HepG2 (cell line): ENCODE results near the gene CTDNEP1. TPM values are rescaled to one million over a fixed set of nuclear protein-coding genes. Genes with fewer than 3 reads are reported as not detected.

ENCODE experiments used
- ASH2L ChIP-seq: fragments of 300-600, 200-600 bp; sonication (generic); IDR thresholded peaks from 2 replicates; pipeline ENCODE4 v1.7.0; 2017; ENCODE audit warnings: low read depth, mild to moderate bottlenecking, moderate library complexity, mixed read lengths, low read length; ENCODE audit not compliant: insufficient read length
- CEBPG ChIP-seq: IDR thresholded peaks from 2 replicates; pipeline ENCODE4 v1.6.1; 2016
- ELF4 ChIP-seq: sonication (generic); formaldehyde crosslinking; IDR thresholded peaks from 2 replicates; pipeline ENCODE4 v1.5.0; 2020; ENCODE audit warnings: missing genetic modification reagents, mild to moderate bottlenecking, moderate library complexity, borderline replicate concordance
- HNRNPK ChIP-seq: fragments of 200-400 bp; formaldehyde crosslinking; IDR thresholded peaks from 2 replicates; pipeline ENCODE4 v1.6.1; 2018; ENCODE audit warnings: low read length, low read depth, moderate library complexity, mild to moderate bottlenecking; ENCODE audit not compliant: poor library complexity, severe bottlenecking
- LCORL ChIP-seq, 2 experiments: fragments of 450-650 bp in 1 of 2; sonication (generic) in 1 of 2; formaldehyde crosslinking in 1 of 2; IDR thresholded peaks; 2 replicates each; pipeline versions ENCODE4 v1.5.0 to v1.6.1; 2017 to 2020; ENCODE audit warnings: antibody characterized with exemption in 1 of 2, missing genetic modification reagents in 1 of 2
- RAD21 ChIP-seq: fragments of 450-650 bp; formaldehyde crosslinking; IDR thresholded peaks from 2 replicates; pipeline ENCODE4 v1.5.0; 2020; ENCODE audit warnings: mild to moderate bottlenecking
- SMC3 ChIP-seq: IDR thresholded peaks from 2 replicates; pipeline ENCODE4 v1.6.1; 2011; ENCODE audit warnings: low read length, improper control_type of control experiment
- SOX13 ChIP-seq, 3 experiments: fragments of 450-650 bp in 1 of 3; sonication (generic) in 1 of 3; formaldehyde crosslinking in 1 of 3; IDR thresholded peaks in 2 of 3; conservative IDR thresholded peaks in 1 of 3; 2 replicates each; pipeline versions ENCODE4 v1.5.0 to v1.6.1; 2016 to 2020; ENCODE audit warnings: antibody characterized with exemption in 1 of 3, mild to moderate bottlenecking in 1 of 3, missing compliant biosample characterization in 1 of 3, missing genetic modification reagents in 1 of 3, moderate library complexity in 1 of 3
- SSRP1 ChIP-seq: IDR thresholded peaks from 2 replicates; pipeline ENCODE4 v1.6.1; 2016; ENCODE audit warnings: control low read depth
- XBP1 ChIP-seq: sonication (generic); formaldehyde crosslinking; IDR thresholded peaks from 2 replicates; pipeline ENCODE4 v1.5.0; 2020; ENCODE audit warnings: missing genetic modification reagents
- YY1 ChIP-seq: IDR thresholded peaks from 2 replicates; pipeline ENCODE4 v1.6.1; 2011; ENCODE audit warnings: low read length, low read depth, moderate library complexity, mild to moderate bottlenecking; ENCODE audit not compliant: insufficient read depth, insufficient replicate concordance
- ZEB1 ChIP-seq: IDR thresholded peaks from 2 replicates; pipeline ENCODE4 v1.6.1; 2012; ENCODE audit warnings: mild to moderate bottlenecking, low read depth, inconsistent platforms; ENCODE audit not compliant: insufficient replicate concordance
- ZMAT3 ChIP-seq: sonication (generic); formaldehyde crosslinking; conservative IDR thresholded peaks from 2 replicates; pipeline ENCODE4 v1.7.0; 2021; ENCODE audit warnings: missing genetic modification reagents
- ZNF292 ChIP-seq: sonication (generic); formaldehyde crosslinking; IDR thresholded peaks from 2 replicates; pipeline ENCODE4 v1.8.1; 2022; ENCODE audit warnings: mild to moderate bottlenecking, low read depth, missing genetic modification reagents, borderline replicate concordance
- ZNF382 ChIP-seq: sonication (generic); formaldehyde crosslinking; IDR thresholded peaks from 2 replicates; pipeline ENCODE4 v1.5.0; 2020; ENCODE audit warnings: missing genetic modification reagents, mild to moderate bottlenecking, borderline replicate concordance
- ZNF616 ChIP-seq: sonication (generic); formaldehyde crosslinking; IDR thresholded peaks from 2 replicates; pipeline ENCODE4 v1.5.0; 2020; ENCODE audit warnings: low read depth, mild to moderate bottlenecking, missing genetic modification reagents
- ZNF746 ChIP-seq: sonication (generic); formaldehyde crosslinking; IDR thresholded peaks from 2 replicates; pipeline ENCODE4 v1.8.0; 2022; ENCODE audit warnings: mild to moderate bottlenecking, missing genetic modification reagents
- polyA plus RNA-seq, 8 experiments: library from polyadenylated mRNA; depleted of rRNA in 3 of 8; stranded (reverse) in 7 of 8; unstranded in 1 of 8; fragments of >200 nt; fragmentation: Illumina TruSeq in 4 of 8; extraction: Trizol in 4 of 8; gene quantifications; 2 replicates each; pipeline versions ENCODE4 v1.2.1 to v1.2.3, GENCODE V29; 2011 to 2016; ENCODE audit warnings: low read depth in 4 of 8, missing spikeins in 1 of 8, mixed read lengths in 1 of 8; ENCODE audit not compliant: insufficient read depth in 1 of 8
- total RNA-seq, 5 experiments: library from RNA; depleted of rRNA; stranded (reverse); fragments of >200 nt; fragmentation: Illumina TruSeq; extraction: Trizol; gene quantifications; 2 replicates each; pipeline ENCODE4 v1.2.3, GENCODE V29; 2016; ENCODE audit warnings: low read depth in 1 of 5
- TF ChIP-seq, protein P1 (sequence below): sonication (generic); formaldehyde crosslinking; IDR thresholded peaks from 2 replicates; pipeline ENCODE4 v1.5.1; 2020; ENCODE audit warnings: missing genetic modification reagents, mild to moderate bottlenecking, borderline replicate concordance
- TF ChIP-seq, protein P2 (sequence below): sonication (generic); formaldehyde crosslinking; IDR thresholded peaks from 2 replicates; pipeline ENCODE4 v1.5.0; 2020; ENCODE audit warnings: mild to moderate bottlenecking, missing genetic modification reagents, moderate library complexity
- TF ChIP-seq, protein P3 (sequence below): sonication (generic); formaldehyde crosslinking; conservative IDR thresholded peaks from 2 replicates; pipeline ENCODE4 v1.8.1; 2023; ENCODE audit warnings: missing genetic modification reagents
- TF ChIP-seq, protein P4 (sequence below): IDR thresholded peaks from 2 replicates; pipeline ENCODE4 v1.6.1; 2016; ENCODE audit warnings: low read depth, control low read depth
- TF ChIP-seq, protein P5 (sequence below): IDR thresholded peaks from 2 replicates; pipeline ENCODE4 v1.6.1; 2018; ENCODE audit warnings: missing genetic modification reagents, mild to moderate bottlenecking, missing compliant biosample characterization

Gene CTDNEP1
- total and polyA plus RNA-seq, 2 of the 13 experiments (the other 11 are each of a cell fraction or from before 2014, with no cell fraction given): 19.8 to 118 TPM

DNA sequence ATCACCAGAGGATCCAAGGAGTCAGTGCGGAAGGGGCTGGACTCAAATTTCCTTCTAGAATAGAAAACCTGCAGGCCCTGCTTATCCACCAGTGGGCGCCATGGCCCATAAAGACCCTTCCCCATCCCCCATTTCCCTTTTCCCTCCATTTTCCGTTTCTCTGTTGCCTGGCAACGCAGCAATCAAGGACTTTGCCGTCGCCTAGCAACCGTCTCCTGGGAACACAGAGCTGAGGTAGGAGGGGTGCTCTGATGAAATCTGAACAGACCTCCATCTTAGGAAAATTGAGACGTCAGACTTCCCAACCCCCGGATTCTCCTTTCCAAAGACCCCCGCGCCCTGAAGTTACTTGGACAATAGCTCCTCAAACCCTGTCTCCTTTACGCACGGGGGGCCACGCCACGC, 37.6 kb downstream of the CTDNEP1 start (continued):
- TF ChIP-seq SOX13 (IDR thresholded peaks at IDR 0.05): no peak
- TF ChIP-seq SOX13 (CRISPR knock-in tag; conservative IDR thresholded peaks at IDR 0.05 in 1 of 2, IDR thresholded peaks at IDR 0.05 in 1 of 2): no peak
- TF ChIP-seq SSRP1 (CRISPR knock-in tag): no peak
- TF ChIP-seq, protein P1, sequence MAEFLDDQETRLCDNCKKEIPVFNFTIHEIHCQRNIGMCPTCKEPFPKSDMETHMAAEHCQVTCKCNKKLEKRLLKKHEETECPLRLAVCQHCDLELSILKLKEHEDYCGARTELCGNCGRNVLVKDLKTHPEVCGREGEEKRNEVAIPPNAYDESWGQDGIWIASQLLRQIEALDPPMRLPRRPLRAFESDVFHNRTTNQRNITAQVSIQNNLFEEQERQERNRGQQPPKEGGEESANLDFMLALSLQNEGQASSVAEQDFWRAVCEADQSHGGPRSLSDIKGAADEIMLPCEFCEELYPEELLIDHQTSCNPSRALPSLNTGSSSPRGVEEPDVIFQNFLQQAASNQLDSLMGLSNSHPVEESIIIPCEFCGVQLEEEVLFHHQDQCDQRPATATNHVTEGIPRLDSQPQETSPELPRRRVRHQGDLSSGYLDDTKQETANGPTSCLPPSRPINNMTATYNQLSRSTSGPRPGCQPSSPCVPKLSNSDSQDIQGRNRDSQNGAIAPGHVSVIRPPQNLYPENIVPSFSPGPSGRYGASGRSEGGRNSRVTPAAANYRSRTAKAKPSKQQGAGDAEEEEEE (CRISPR knock-in tag): no peak
- no peak for TF ChIP-seq XBP1
- peak; percentile 48 for TF ChIP-seq YY1
- no peak for TF ChIP-seq LCORL (IDR thresholded peaks at IDR 0.05)
- TF ChIP-seq LCORL (CRISPR knock-in tag; IDR thresholded peaks at IDR 0.05): peak; percentile 25; the same call in 1 of the 2 replicates
- TF ChIP-seq ZNF382 (CRISPR knock-in tag): no peak
- TF ChIP-seq ZEB1: peak; percentile 26
- TF ChIP-seq ELF4 (CRISPR knock-in tag): no peak
- no peak for TF ChIP-seq ZNF292 (CRISPR knock-in tag)
- TF ChIP-seq, protein P2, sequence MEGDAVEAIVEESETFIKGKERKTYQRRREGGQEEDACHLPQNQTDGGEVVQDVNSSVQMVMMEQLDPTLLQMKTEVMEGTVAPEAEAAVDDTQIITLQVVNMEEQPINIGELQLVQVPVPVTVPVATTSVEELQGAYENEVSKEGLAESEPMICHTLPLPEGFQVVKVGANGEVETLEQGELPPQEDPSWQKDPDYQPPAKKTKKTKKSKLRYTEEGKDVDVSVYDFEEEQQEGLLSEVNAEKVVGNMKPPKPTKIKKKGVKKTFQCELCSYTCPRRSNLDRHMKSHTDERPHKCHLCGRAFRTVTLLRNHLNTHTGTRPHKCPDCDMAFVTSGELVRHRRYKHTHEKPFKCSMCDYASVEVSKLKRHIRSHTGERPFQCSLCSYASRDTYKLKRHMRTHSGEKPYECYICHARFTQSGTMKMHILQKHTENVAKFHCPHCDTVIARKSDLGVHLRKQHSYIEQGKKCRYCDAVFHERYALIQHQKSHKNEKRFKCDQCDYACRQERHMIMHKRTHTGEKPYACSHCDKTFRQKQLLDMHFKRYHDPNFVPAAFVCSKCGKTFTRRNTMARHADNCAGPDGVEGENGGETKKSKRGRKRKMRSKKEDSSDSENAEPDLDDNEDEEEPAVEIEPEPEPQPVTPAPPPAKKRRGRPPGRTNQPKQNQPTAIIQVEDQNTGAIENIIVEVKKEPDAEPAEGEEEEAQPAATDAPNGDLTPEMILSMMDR (CRISPR knock-in tag): peak; percentile 55
- TF ChIP-seq, protein P3, sequence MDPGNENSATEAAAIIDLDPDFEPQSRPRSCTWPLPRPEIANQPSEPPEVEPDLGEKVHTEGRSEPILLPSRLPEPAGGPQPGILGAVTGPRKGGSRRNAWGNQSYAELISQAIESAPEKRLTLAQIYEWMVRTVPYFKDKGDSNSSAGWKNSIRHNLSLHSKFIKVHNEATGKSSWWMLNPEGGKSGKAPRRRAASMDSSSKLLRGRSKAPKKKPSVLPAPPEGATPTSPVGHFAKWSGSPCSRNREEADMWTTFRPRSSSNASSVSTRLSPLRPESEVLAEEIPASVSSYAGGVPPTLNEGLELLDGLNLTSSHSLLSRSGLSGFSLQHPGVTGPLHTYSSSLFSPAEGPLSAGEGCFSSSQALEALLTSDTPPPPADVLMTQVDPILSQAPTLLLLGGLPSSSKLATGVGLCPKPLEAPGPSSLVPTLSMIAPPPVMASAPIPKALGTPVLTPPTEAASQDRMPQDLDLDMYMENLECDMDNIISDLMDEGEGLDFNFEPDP (CRISPR knock-in tag): no peak
- TF ChIP-seq, protein P4, sequence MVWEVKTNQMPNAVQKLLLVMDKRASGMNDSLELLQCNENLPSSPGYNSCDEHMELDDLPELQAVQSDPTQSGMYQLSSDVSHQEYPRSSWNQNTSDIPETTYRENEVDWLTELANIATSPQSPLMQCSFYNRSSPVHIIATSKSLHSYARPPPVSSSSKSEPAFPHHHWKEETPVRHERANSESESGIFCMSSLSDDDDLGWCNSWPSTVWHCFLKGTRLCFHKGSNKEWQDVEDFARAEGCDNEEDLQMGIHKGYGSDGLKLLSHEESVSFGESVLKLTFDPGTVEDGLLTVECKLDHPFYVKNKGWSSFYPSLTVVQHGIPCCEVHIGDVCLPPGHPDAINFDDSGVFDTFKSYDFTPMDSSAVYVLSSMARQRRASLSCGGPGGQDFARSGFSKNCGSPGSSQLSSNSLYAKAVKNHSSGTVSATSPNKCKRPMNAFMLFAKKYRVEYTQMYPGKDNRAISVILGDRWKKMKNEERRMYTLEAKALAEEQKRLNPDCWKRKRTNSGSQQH (CRISPR knock-in tag): no peak
- TF ChIP-seq ZNF616 (CRISPR knock-in tag): no peak
- no peak for TF ChIP-seq ZMAT3 (CRISPR knock-in tag)
- peak; percentile 71 for TF ChIP-seq SMC3
- TF ChIP-seq, protein P5, sequence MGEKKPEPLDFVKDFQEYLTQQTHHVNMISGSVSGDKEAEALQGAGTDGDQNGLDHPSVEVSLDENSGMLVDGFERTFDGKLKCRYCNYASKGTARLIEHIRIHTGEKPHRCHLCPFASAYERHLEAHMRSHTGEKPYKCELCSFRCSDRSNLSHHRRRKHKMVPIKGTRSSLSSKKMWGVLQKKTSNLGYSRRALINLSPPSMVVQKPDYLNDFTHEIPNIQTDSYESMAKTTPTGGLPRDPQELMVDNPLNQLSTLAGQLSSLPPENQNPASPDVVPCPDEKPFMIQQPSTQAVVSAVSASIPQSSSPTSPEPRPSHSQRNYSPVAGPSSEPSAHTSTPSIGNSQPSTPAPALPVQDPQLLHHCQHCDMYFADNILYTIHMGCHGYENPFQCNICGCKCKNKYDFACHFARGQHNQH: 0 out of 2 replicates have a peak, but pooled peaks have one; percentile 22
- TF ChIP-seq HNRNPK: no peak
- TF ChIP-seq CEBPG: peak; percentile 40; the same call in 1 of the 2 replicates
- TF ChIP-seq ZNF746 (CRISPR knock-in tag): peak; percentile 44; the same call in 1 of the 2 replicates
- TF ChIP-seq ASH2L: peak; percentile 32
- 0 out of 2 replicates have a peak, but pooled peaks have one; percentile 39 for TF ChIP-seq RAD21 (CRISPR knock-in tag)
